Heart left ventricle (tissue), 13 donors: ENCODE results near the gene SGSM1.

Experiments used
- CTCF ChIP-seq, 12 donors: fragments of 200-600 bp; sonication (generic) in 4 of 12; IDR thresholded peaks; one replicate each; pipeline versions ENCODE4 v1.5.0 to v1.8.0; 2018 to 2022; ENCODE audit warnings: antibody characterized with exemption in 12 of 12, mild to moderate bottlenecking in 5 of 12
- POLR2A ChIP-seq, 2 donors: fragments of 450-650 bp; IDR thresholded peaks; one replicate each; pipeline ENCODE4 v1.6.1; 2017; ENCODE audit warnings: antibody characterized with exemption in 2 of 2, mild to moderate bottlenecking in 2 of 2, moderate library complexity in 2 of 2
- donor health status: ischemic (EF 13 %, LVEDD 7.1; RV severe dilation, severe dysfunction).
- donor health status: DM: no; HTN: yes; CAD: no.
- donor health status: DM: no; HTN: no; CAD: no.
- donor health status: ischemic (EF 25% LVEDD 6.9; RV normal size, moderate dysfunction).
- donor health status: ischemic (EF 25% LVEDD 5.7; RV mildly dilated, moderate dysfunction).
- donor health status: ischemic (EF 35%, LVEDD 5.7; RV mildly dilated, moderate dysfunction).
- donor health status: nonischemic (EF 11% LVEDD 7.7; RV severe dilation, severe dysfunction).
- donor health status: DM: yes; HTN: yes; CAD: no.
- donor health status: PGD.
- donor health status: ischemic (EF 29% LVEDD 5.4; RV normal size, mild dysfunction).
- donor health status: nonischemic (EF 23%, LVEDD 6.1; RV moderate dilation, normal function).

GRCh38 chr22:24975125-24975640 is 169.2 kb downstream of the SGSM1 start:
- TF ChIP-seq CTCF (IDR thresholded peaks at IDR 0.05) (no peak), POLR2A (IDR thresholded peaks at IDR 0.05) (no peak)
